Vagina (tissue), 2 donors: Measurements from ENCODE around the gene NRG3.

ENCODE experiments used
- CTCF ChIP-seq, 3 experiments: fragments of 450-650 bp in 2 of 3; fragments of 200-600 bp in 1 of 3; sonication (generic) in 1 of 3; IDR thresholded peaks; one replicate each; pipeline ENCODE4 v1.5.1; 2017 to 2019; ENCODE audit warnings: antibody characterized with exemption in 3 of 3, mild to moderate bottlenecking in 2 of 3, moderate library complexity in 2 of 3
- POLR2A ChIP-seq, 2 donors: fragments of 450-650 bp; IDR thresholded peaks; one replicate each; pipeline ENCODE4 v1.6.1; 2017; ENCODE audit warnings: antibody characterized with exemption in 2 of 2, mild to moderate bottlenecking in 2 of 2, moderate library complexity in 2 of 2
- POLR2AphosphoS5 ChIP-seq, 2 donors: sonication (generic); formaldehyde crosslinking; IDR thresholded peaks; one replicate each; pipeline ENCODE4 v1.9.0; 2017; ENCODE audit warnings: antibody characterized with exemption in 2 of 2, mild to moderate bottlenecking in 2 of 2, low read depth in 1 of 2; ENCODE audit not compliant: insufficient read depth in 1 of 2

- TF ChIP-seq CTCF (IDR thresholded peaks at IDR 0.05) (no peak), POLR2AphosphoS5 (IDR thresholded peaks at IDR 0.05; ENCODE audit: insufficient read depth in 1 of 2, low read depth in 1 of 2) (no peak), POLR2A (IDR thresholded peaks at IDR 0.05) (no peak)
Observed at GRCh38 chr10:82124713-82125112, 249.7 kb downstream of the NRG3 start.
